ENCODE data around the gene ANXA6. TPM values are rescaled to one million over a fixed set of nuclear protein-coding genes. Genes with fewer than 3 reads are reported as not detected.
A peak's percentile ranks its signal among the peaks of the same experiment; 100 is the strongest.

ANXA6 gene
- total RNA-seq, 2 experiments from 2014 or later = 26.1 to 74.1 TPM

DNA sequence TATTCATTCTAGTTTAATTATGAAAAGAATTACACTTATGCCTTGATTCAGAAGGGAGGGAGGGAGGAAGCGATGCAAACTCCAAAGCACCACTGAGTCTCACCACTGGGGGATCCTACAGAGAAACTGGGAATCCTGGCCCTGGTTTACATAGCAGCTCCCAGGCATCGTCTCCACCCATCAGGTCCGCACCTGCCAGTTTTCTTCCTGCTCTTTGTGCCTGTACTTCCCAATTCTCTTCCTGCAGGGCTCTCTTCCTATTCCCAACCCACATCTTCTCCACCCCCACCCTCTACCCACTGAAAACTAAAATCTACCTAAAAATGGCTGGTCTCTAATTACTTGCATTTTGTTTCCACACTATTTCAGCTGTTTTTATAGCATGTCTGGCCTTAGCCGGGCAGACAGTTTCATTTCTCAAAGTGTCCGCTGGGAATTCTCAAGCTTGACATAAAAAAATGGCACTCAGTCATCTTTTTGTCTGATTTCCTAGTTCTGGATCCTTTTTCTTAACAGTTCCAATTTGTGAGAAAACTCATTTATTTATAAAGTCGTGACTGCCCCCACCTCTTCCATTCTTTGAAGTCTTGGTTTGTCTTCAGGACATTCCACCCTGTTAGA, 75.2 kb downstream of the ANXA6 start:
- H4K20me1 ChIP-seq (ENCODE audit: insufficient read depth, low read length) = peaks cover 9% of the 10 kb centered on the region; the same call in 1 of the 2 replicates
- peak overlapping the region; percentile 88 for H3K4me3 ChIP-seq (ENCODE audit: low read depth, low read length, poor library complexity, severe bottlenecking)

GRCh38 chr5:151081431-151082281, 75.9 kb downstream of the ANXA6 start:
- H3K79me2 ChIP-seq (ENCODE audit: insufficient read depth, low read depth, low read length) = peaks cover 36% of the 10 kb centered on the region
- no peaks in the 10 kb centered on the region for H3K9me2 ChIP-seq (ENCODE audit: insufficient read depth, low read length)
- TF ChIP-seq EZH2phosphoT487 (IDR thresholded peaks at IDR 0.05; ENCODE audit: borderline replicate concordance, low read depth, low read length) (no peak), CTCF (conservative IDR thresholded peaks at IDR 0.05; ENCODE audit: low read length) (no peak)
- H2AFZ ChIP-seq (ENCODE audit: low read length) = peak overlapping the region; percentile 81
- peak overlapping the region; percentile 75 for H3K27ac ChIP-seq (ENCODE audit: low read depth, low read length, poor library complexity, severe bottlenecking)
- peaks cover 67% of the 10 kb centered on the region for H3K4me1 ChIP-seq (ENCODE audit: insufficient read depth, low read length, poor library complexity, severe bottlenecking)
- DNase-seq (ENCODE audit: low spot score) = no peak
- peaks cover 17% of the 10 kb centered on the region for H3K36me3 ChIP-seq (ENCODE audit: insufficient read depth, low read length)
- ChIA-PET POLR2A (interaction anchor here (0.5 to 1.9 kb wide), 14 partner anchors 8 to 671 kb away, joined by 3 to 11 read pairs (median 4); partner anchors contain the start of gene GM2A), CTCF (ENCODE audit: unreplicated experiment) (interaction anchor here (0.6 to 1.0 kb wide), 3 partner anchors 33 to 67 kb away, joined by 3 read pairs; no protein-coding TSS in a partner anchor)
- H3K4me2 ChIP-seq (ENCODE audit: low read length) = peak overlapping the region; percentile 96
- intact Hi-C loops (cut with micrococcal nuclease; ENCODE audit: unreplicated experiment) = loop anchor here (1.0 to 2.0 kb wide), 2 partner anchors 43 to 171 kb away; no protein-coding TSS in a partner anchor
- H3K4me3 ChIP-seq (ENCODE audit: low read depth, low read length, poor library complexity, severe bottlenecking) = peak overlapping the region; percentile 88
- no peaks in the 10 kb centered on the region for H3K9me3 ChIP-seq (ENCODE audit: low read length)
- H4K20me1 ChIP-seq (ENCODE audit: insufficient read depth, low read length) = peaks cover 13% of the 10 kb centered on the region; the same call in 1 of the 2 replicates
- BruUV-seq (replicated peaks) = TSS peak; percentile 92

More for the DNA sequence above, 75.2 kb downstream of the ANXA6 start:
- Histone ChIP-seq H3K79me2 (ENCODE audit: insufficient read depth, low read depth, low read length) (peaks cover 33% of the 10 kb centered on the region), H3K4me2 (ENCODE audit: low read length) (peak overlapping the region; percentile 96), H3K4me1 (ENCODE audit: insufficient read depth, low read length, poor library complexity, severe bottlenecking) (peaks cover 74% of the 10 kb centered on the region), H3K36me3 (ENCODE audit: insufficient read depth, low read length) (peaks cover 11% of the 10 kb centered on the region), H3K9me2 (ENCODE audit: insufficient read depth, low read length) (no peaks in the 10 kb centered on the region), H3K9me3 (ENCODE audit: low read length) (no peaks in the 10 kb centered on the region), H2AFZ (ENCODE audit: low read length) (no peak overlapping the region), H3K27ac (ENCODE audit: low read depth, low read length, poor library complexity, severe bottlenecking) (no peak overlapping the region)
- CTCF ChIA-PET (ENCODE audit: unreplicated experiment) = no interaction called here
- intact Hi-C loops (cut with micrococcal nuclease; ENCODE audit: unreplicated experiment) = no loop called here
- DNase-seq (ENCODE audit: low spot score) = no peak
- POLR2A ChIA-PET = interaction anchor here (1.0 to 1.9 kb wide), 5 partner anchors 33 to 170 kb away, joined by 3 to 11 read pairs (median 4); partner anchors contain the start of gene GM2A
- TF ChIP-seq EZH2phosphoT487 (IDR thresholded peaks at IDR 0.05; ENCODE audit: borderline replicate concordance, low read depth, low read length) (no peak), CTCF (conservative IDR thresholded peaks at IDR 0.05; ENCODE audit: low read length) (peak; percentile 41; the same call in 1 of the 2 replicates)
- no TSS peak for BruUV-seq (replicated peaks)

All from OCI-LY7 (cell line).